Stimulated activated CD4-positive, alpha-beta T cell treated with anti-CD3 and anti-CD28 coated beads, Interleukin-15, amount 100 ng/mL, for 24 hours (primary cell): Measurements from ENCODE around the gene TSPAN7.
A peak's percentile ranks its signal among the peaks of the same experiment; 100 is the strongest.

Experiments
- DNase-seq: peaks from one replicate; pipeline ENCODE4 v3.0.0-alpha.2; 2020

TSPAN7 gene

GRCh38 chrX:38595801-38596200 is 34.5 kb downstream of the TSPAN7 start:
- DNase-seq: no peak

GRCh38 chrX:38596939-38597338 is 35.6 kb downstream of the TSPAN7 start:
- DNase-seq: no peak

- DNase-seq: no peak
These were observed 38.7 kb downstream of the TSPAN7 start for GRCh38 chrX:38599796-38600755.

GRCh38 chrX:38601866-38602265 is 40.5 kb downstream of the TSPAN7 start:
- DNase-seq: no peak

GRCh38 chrX:38606821-38607220 is 45.5 kb downstream of the TSPAN7 start:
- no peak for DNase-seq

GRCh38 chrX:38607976-38608375 is 46.6 kb downstream of the TSPAN7 start:
- no peak for DNase-seq

- no peak for DNase-seq
These were observed 49.5 kb downstream of the TSPAN7 start for GRCh38 chrX:38610849-38611248.

- no peak for DNase-seq
These were observed 50.9 kb downstream of the TSPAN7 start for GRCh38 chrX:38612281-38612680.

GRCh38 chrX:38614485-38614884 is 53.1 kb downstream of the TSPAN7 start:
- DNase-seq: no peak

GRCh38 chrX:38616904-38617303 is 55.6 kb downstream of the TSPAN7 start:
- no peak for DNase-seq

GRCh38 chrX:38618180-38618579 is 56.8 kb downstream of the TSPAN7 start:
- DNase-seq: no peak

GRCh38 chrX:38620623-38621022 is 59.3 kb downstream of the TSPAN7 start:
- no peak for DNase-seq

GRCh38 chrX:38626296-38626695 is 65.0 kb downstream of the TSPAN7 start:
- no peak for DNase-seq

- DNase-seq: peak; percentile 13
These were observed 66.3 kb downstream of the TSPAN7 start for GRCh38 chrX:38627683-38628082.

GRCh38 chrX:38628587-38628986 is 67.2 kb downstream of the TSPAN7 start:
- DNase-seq: no peak

- no peak for DNase-seq
These were observed 71.2 kb downstream of the TSPAN7 start for GRCh38 chrX:38632516-38632915.

GRCh38 chrX:38634665-38635064 is 73.3 kb downstream of the TSPAN7 start:
- DNase-seq: no peak

GRCh38 chrX:38636949-38637819 is 75.8 kb downstream of the TSPAN7 start:
- no peak for DNase-seq

GRCh38 chrX:38638952-38639529 is 77.7 kb downstream of the TSPAN7 start:
- DNase-seq: no peak

- DNase-seq: no peak
These were observed 78.4 kb downstream of the TSPAN7 start for GRCh38 chrX:38639730-38640129.

- DNase-seq: no peak
These were observed 79.9 kb downstream of the TSPAN7 start for GRCh38 chrX:38641197-38641596.

- DNase-seq: no peak
These were observed 82.6 kb downstream of the TSPAN7 start for GRCh38 chrX:38643903-38644302.

- no peak for DNase-seq
These were observed 84.8 kb downstream of the TSPAN7 start for GRCh38 chrX:38646129-38646528.
